ENCODE measurements around the gene SYNPR. TPM values are rescaled to one million over a fixed set of nuclear protein-coding genes. Genes with fewer than 3 reads are reported as not detected.
A peak's percentile ranks its signal among the peaks of the same experiment; 100 is the strongest.

The SYNPR gene
- polyA plus RNA-seq, 3 donors = not detected

DNA sequence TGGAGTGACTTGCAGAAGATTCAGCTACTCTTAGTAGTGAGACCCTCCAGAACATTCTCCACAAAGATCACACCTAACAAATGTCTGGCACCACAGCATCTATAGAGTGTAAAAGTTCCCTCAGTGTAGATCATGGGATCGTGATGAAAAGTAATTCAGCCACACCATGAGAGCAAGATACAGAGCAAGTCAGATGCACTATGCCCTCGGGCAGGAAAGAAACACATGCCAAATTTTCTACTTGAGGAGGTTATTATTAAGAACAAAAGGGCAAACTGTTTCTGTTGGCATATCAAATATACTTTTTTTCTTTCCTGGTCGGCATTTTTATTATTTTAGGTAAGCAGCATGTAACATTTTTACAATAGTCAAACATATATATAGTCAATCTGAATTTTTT is 329.6 kb downstream of the SYNPR start:
- DNase-seq = no peak
- H3K27ac ChIP-seq (ENCODE audit: low read depth in 1 of 2, low read length in 2 of 2) = no peak overlapping the region
- no peak overlapping the region for H2AFZ ChIP-seq (ENCODE audit: insufficient read depth, low read depth, low read length, poor library complexity, severe bottlenecking)
- no peaks in the 10 kb centered on the region for H4K20me1 ChIP-seq (ENCODE audit: insufficient read depth, low read length)
- Mint-ChIP-seq H3K36me3 (no peaks in the 10 kb centered on the region), H3K9me3 (peaks cover 0 to 6% (median 1%) of the 10 kb centered on the region in 7 donors), H3K27ac (no peak overlapping the region), H3K27me3 (ENCODE audit: low read depth in 3 of 3) (peaks cover 0 to 3% (median 0%) of the 10 kb centered on the region in 3 donors), H3K4me1 (no peaks in the 10 kb centered on the region), H3K4me3 (no peak overlapping the region)
- H3K36me3 ChIP-seq (replicated peaks in 1 of 2; ENCODE audit: control insufficient read depth in 1 of 2, insufficient read depth in 2 of 2, low read length in 2 of 2) = no peaks in the 10 kb centered on the region
- no peak overlapping the region for H3K4me2 ChIP-seq (replicated peaks; ENCODE audit: extremely low read depth, low read length, poor library complexity, severe bottlenecking)
- no peaks in the 10 kb centered on the region for H3K79me2 ChIP-seq (ENCODE audit: insufficient read depth, low read length)
- no peaks in the 10 kb centered on the region for H3K4me1 ChIP-seq (ENCODE audit: control insufficient read depth in 1 of 2, insufficient read depth in 2 of 2, low read length in 2 of 2)
- no peak for TF ChIP-seq CTCF (IDR thresholded peaks at IDR 0.05)
- H3K4me3 ChIP-seq (replicated peaks in 1 of 3; ENCODE audit: low read depth in 2 of 3, low read length in 3 of 3) = no peak overlapping the region
- intact Hi-C loops (cut with micrococcal nuclease) = no loop called here
- 89% methylated on average over 2 of the region's 3 CpGs for WGBS (ENCODE audit: insufficient coverage)
- no peaks in the 10 kb centered on the region for H3K27me3 ChIP-seq (ENCODE audit: control insufficient read depth in 2 of 2, insufficient read depth in 2 of 2, low read length in 2 of 2)
- H3K9me3 ChIP-seq (replicated peaks in 1 of 2; ENCODE audit: control insufficient read depth in 1 of 2, insufficient read depth in 1 of 2, low read length in 2 of 2) = no peaks in the 10 kb centered on the region
- no peak overlapping the region for H3K9ac ChIP-seq (ENCODE audit: insufficient read depth, low read length, poor library complexity, severe bottlenecking)

GRCh38 chr3:63609408-63609807 is 331.3 kb downstream of the SYNPR start:
- TF ChIP-seq CTCF (IDR thresholded peaks at IDR 0.05) = no peak
- H3K27me3 Mint-ChIP-seq (ENCODE audit: low read depth in 3 of 3) = peaks cover 0 to 1% (median 0%) of the 10 kb centered on the region in 3 donors
- H3K79me2 ChIP-seq (ENCODE audit: insufficient read depth, low read length) = no peaks in the 10 kb centered on the region
- peaks cover 0 to 5% (median 0%) of the 10 kb centered on the region in 7 donors for H3K9me3 Mint-ChIP-seq
- H3K27ac ChIP-seq (ENCODE audit: low read depth in 1 of 2, low read length in 2 of 2) = no peak overlapping the region
- no peaks in the 10 kb centered on the region for H3K36me3 ChIP-seq (replicated peaks in 1 of 2; ENCODE audit: control insufficient read depth in 1 of 2, insufficient read depth in 2 of 2, low read length in 2 of 2)
- no peaks in the 10 kb centered on the region for H4K20me1 ChIP-seq (ENCODE audit: insufficient read depth, low read length)
- no peaks in the 10 kb centered on the region for H3K36me3 Mint-ChIP-seq
- H3K4me1 Mint-ChIP-seq = no peaks in the 10 kb centered on the region
- H3K27me3 ChIP-seq (ENCODE audit: control insufficient read depth in 2 of 2, insufficient read depth in 2 of 2, low read length in 2 of 2) = no peaks in the 10 kb centered on the region
- no peak overlapping the region for H2AFZ ChIP-seq (ENCODE audit: insufficient read depth, low read depth, low read length, poor library complexity, severe bottlenecking)
- no peak for DNase-seq
- H3K4me1 ChIP-seq (ENCODE audit: control insufficient read depth in 1 of 2, insufficient read depth in 2 of 2, low read length in 2 of 2) = no peaks in the 10 kb centered on the region
- H3K4me3 ChIP-seq (replicated peaks in 1 of 3; ENCODE audit: low read depth in 2 of 3, low read length in 3 of 3) = no peak overlapping the region
- no peak overlapping the region for H3K4me3 Mint-ChIP-seq
- intact Hi-C loops (cut with micrococcal nuclease) = no loop called here
- H3K9me3 ChIP-seq (replicated peaks in 1 of 2; ENCODE audit: control insufficient read depth in 1 of 2, insufficient read depth in 1 of 2, low read length in 2 of 2) = no peaks in the 10 kb centered on the region
- peak overlapping the region in 1 of 7 donors; percentile 14 for H3K27ac Mint-ChIP-seq
- no peak overlapping the region for H3K4me2 ChIP-seq (replicated peaks; ENCODE audit: extremely low read depth, low read length, poor library complexity, severe bottlenecking)
- 90% methylated on average over 6 of the region's 7 CpGs for WGBS (ENCODE audit: insufficient coverage)
- H3K9ac ChIP-seq (ENCODE audit: insufficient read depth, low read length, poor library complexity, severe bottlenecking) = no peak overlapping the region
